Stomach (tissue), 9 donors: ENCODE results near the gene VDR. TPM values are rescaled to one million over a fixed set of nuclear protein-coding genes. Genes with fewer than 3 reads are reported as not detected.

Experiments
- DNase-seq, 2 donors: peaks; one replicate each; pipeline versions ENCODE4 v3.0.0 to v3.0.0-alpha.2; 2013 to 2019
- H3K27ac ChIP-seq, 5 donors: fragments of 200-600 bp in 4 of 5; sonication (generic) in 4 of 5; one replicate each; pipeline ENCODE4 v1.5.1; 2013 to 2019; ENCODE audit warnings: mild to moderate bottlenecking in 1 of 5, moderate library complexity in 1 of 5
- H3K27me3 ChIP-seq, 3 donors: fragments of 200-600 bp; sonication (generic); one replicate each; pipeline ENCODE4 v1.5.1; 2017 to 2019; ENCODE audit warnings: mixed run types in 1 of 3
- H3K36me3 ChIP-seq, 4 donors: fragments of 200-600 bp; sonication (generic); 1 replicate in 3 of 4; 2 replicates in 1 of 4; pipeline ENCODE4 v1.5.1; 2016 to 2019
- H3K4me1 ChIP-seq, 4 donors: fragments of 200-600 bp; sonication (generic); one replicate each; pipeline ENCODE4 v1.5.1; 2016 to 2019
- H3K4me3 ChIP-seq, 4 donors: fragments of 200-600 bp; sonication (generic) in 3 of 4; one replicate each; pipeline ENCODE4 v1.5.1; 2016 to 2019; ENCODE audit warnings: mild to moderate bottlenecking in 1 of 4
- H3K9me3 ChIP-seq, 4 donors: fragments of 200-600 bp; sonication (generic); one replicate each; pipeline ENCODE4 v1.5.1; 2016 to 2019
- EP300 ChIP-seq: sonication (generic); formaldehyde crosslinking; IDR thresholded peaks from one replicate; pipeline ENCODE4 v1.6.1; 2017; ENCODE audit warnings: antibody characterized with exemption
- POLR2A ChIP-seq, 4 donors: fragments of 450-650 bp; IDR thresholded peaks; one replicate each; pipeline ENCODE4 v1.6.1; 2016; ENCODE audit warnings: antibody characterized with exemption in 4 of 4, control low read depth in 2 of 4, mild to moderate bottlenecking in 1 of 4, moderate library complexity in 1 of 4
- POLR2AphosphoS5 ChIP-seq, 3 donors: sonication (generic); formaldehyde crosslinking; IDR thresholded peaks; one replicate each; pipeline ENCODE4 v1.6.1; 2016; ENCODE audit warnings: antibody characterized with exemption in 3 of 3
- WGBS, 5 donors: extraction: QIAGEN DNeasy Blood & Tissue Kit in 3 of 5; methylation state at CpG; one replicate each; pipeline versions ENCODE4 v1.1.5 to v1.1.7; 2013 to 2018; 5-methylcytosine and 5-hydroxymethylcytosine counted together
- intact Hi-C: fragments of 100-400 bp; cut with DNase I; formaldehyde crosslinking; loops from one replicate; pipeline ENCODE4 v1.15.1; 2023; ENCODE audit warnings: low total_unique reads
- polyA plus RNA-seq, 3 donors: library from polyadenylated mRNA; stranded (reverse); fragments of 200-250 nt; gene quantifications; one replicate each; pipeline ENCODE4 v1.2.3, GENCODE V29; 2013
- total RNA-seq, 5 donors: library from RNA; depleted of rRNA; stranded (reverse); fragments of >200 nt; gene quantifications; one replicate each; pipeline versions ENCODE4 v1.1.0 to v1.2.3, GENCODE V29; 2014 to 2016
- TF ChIP-seq, protein P1 (sequence below), 7 experiments: fragments of 450-650 bp in 4 of 7; fragments of 200-600 bp in 3 of 7; sonication (generic) in 3 of 7; IDR thresholded peaks; one replicate each; pipeline ENCODE4 v1.5.1; 2016 to 2019; ENCODE audit warnings: antibody characterized with exemption in 7 of 7, control low read depth in 2 of 7, mild to moderate bottlenecking in 1 of 7
- donor health status: healthy with polysubstance abuse.
- donor health status: Bipolar disorder and iron deficiency.
- donor health status: healthy.

Gene VDR
- total and polyA plus RNA-seq, 8 donors = 2.8 to 22.3 (median 4.7) TPM

DNA sequence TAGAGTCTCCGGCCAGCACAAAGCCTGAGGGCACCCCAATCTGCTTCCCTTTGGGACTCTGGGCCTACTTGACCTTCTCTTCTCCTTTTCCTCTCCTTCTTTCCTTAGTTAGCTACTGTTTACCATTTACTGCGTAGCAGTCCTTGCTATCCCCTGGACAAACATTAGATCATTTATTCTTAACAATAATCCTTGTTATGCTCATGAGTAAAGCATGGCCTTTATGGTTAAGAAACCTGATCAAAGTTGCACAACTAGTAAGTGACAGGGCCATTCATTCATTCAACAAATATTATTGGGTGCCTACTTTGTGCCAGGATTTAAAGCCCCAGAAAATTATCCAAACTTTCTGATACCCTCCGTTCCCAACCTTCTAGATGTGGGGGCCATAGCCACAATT, 81.9 kb downstream of the VDR start:
- 66 to 82% (median 73%) methylated on average over 3 of the region's 3 CpGs for WGBS, 5 donors
- TF ChIP-seq EP300 (no peak), POLR2AphosphoS5 (IDR thresholded peaks at IDR 0.05) (no peak), POLR2A (IDR thresholded peaks at IDR 0.05) (no peak)
- TF ChIP-seq, protein P1, sequence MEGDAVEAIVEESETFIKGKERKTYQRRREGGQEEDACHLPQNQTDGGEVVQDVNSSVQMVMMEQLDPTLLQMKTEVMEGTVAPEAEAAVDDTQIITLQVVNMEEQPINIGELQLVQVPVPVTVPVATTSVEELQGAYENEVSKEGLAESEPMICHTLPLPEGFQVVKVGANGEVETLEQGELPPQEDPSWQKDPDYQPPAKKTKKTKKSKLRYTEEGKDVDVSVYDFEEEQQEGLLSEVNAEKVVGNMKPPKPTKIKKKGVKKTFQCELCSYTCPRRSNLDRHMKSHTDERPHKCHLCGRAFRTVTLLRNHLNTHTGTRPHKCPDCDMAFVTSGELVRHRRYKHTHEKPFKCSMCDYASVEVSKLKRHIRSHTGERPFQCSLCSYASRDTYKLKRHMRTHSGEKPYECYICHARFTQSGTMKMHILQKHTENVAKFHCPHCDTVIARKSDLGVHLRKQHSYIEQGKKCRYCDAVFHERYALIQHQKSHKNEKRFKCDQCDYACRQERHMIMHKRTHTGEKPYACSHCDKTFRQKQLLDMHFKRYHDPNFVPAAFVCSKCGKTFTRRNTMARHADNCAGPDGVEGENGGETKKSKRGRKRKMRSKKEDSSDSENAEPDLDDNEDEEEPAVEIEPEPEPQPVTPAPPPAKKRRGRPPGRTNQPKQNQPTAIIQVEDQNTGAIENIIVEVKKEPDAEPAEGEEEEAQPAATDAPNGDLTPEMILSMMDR (IDR thresholded peaks at IDR 0.05) = no peak
- intact Hi-C loops = no loop called here
- Histone ChIP-seq H3K36me3 (no peaks in the 10 kb centered on the region), H3K27ac (peak overlapping the region; percentile 49 to 99 (median 98)), H3K4me1 (peaks cover 72 to 90% (median 82%) of the 10 kb centered on the region in 4 donors), H3K4me3 (no peak overlapping the region), H3K27me3 (no peaks in the 10 kb centered on the region), H3K9me3 (no peaks in the 10 kb centered on the region)
- DNase-seq = no peak

DNA sequence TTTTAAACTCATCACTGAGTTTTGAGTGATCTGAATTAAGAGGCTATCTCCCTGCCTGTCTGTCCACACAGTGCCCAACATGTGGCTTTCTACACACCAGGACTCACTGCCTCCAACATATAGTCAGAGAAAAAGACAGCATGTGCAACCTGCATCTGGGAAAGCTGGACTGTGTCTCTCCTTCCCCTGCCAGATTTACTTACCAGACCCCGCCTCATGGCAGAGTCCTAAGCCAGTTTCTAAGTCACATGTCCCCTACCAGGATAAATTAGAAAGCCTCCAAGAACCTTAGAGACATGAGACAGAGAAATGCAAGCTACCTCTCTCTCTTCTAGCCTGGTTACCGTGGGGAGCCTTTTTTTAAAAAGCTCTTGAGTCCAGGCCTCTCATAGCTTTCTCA, 82.4 kb downstream of the VDR start:
- DNase-seq = no peak
- H3K9me3 ChIP-seq = no peaks in the 10 kb centered on the region
- H3K4me1 ChIP-seq = peaks cover 73 to 90% (median 83%) of the 10 kb centered on the region in 4 donors
- no peak for TF ChIP-seq EP300
- TF ChIP-seq, protein P1 (IDR thresholded peaks at IDR 0.05) = no peak
- TF ChIP-seq POLR2A (IDR thresholded peaks at IDR 0.05) = no peak
- TF ChIP-seq POLR2AphosphoS5 (IDR thresholded peaks at IDR 0.05) = no peak
- intact Hi-C loops = no loop called here
- no peak overlapping the region for H3K4me3 ChIP-seq
- H3K27me3 ChIP-seq = no peaks in the 10 kb centered on the region
- peak overlapping the region; percentile 49 to 99 (median 98) for H3K27ac ChIP-seq
- no peaks in the 10 kb centered on the region for H3K36me3 ChIP-seq
- WGBS, 5 donors = 38 to 68% (median 41%) methylated on average over 2 of the region's 2 CpGs

DNA sequence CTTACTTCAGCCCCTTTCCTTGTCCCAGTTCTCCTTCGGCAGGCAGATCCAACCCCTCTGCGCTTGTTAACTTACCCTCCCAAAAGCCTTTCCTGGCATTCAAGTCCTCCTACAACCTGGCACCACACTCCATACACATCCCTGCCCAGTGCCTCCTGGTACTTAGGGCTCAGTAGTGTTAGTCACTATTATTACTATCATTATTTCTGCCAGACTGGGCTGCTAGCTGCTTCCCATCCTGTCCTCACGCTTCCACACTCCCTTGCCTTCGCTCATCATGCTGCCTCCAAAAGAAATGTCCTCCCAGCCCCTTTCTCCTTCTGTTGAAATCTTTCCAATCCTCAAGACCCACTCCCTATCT, 83.5 kb downstream of the VDR start:
- Histone ChIP-seq H3K4me1 (peaks cover 80 to 90% (median 87%) of the 10 kb centered on the region in 4 donors), H3K36me3 (no peaks in the 10 kb centered on the region), H3K9me3 (no peaks in the 10 kb centered on the region), H3K4me3 (no peak overlapping the region), H3K27ac (peak overlapping the region; percentile 64 to 99 (median 98)), H3K27me3 (no peaks in the 10 kb centered on the region)
- no peak for DNase-seq
- no peak for TF ChIP-seq EP300
- TF ChIP-seq POLR2AphosphoS5 (IDR thresholded peaks at IDR 0.05) = no peak
- no peak for TF ChIP-seq POLR2A (IDR thresholded peaks at IDR 0.05)
- TF ChIP-seq, protein P1 (IDR thresholded peaks at IDR 0.05) = no peak
- 82 to 91% (median 88%) methylated on average over 4 of the region's 4 CpGs for WGBS, 5 donors
- intact Hi-C loops = no loop called here

DNA sequence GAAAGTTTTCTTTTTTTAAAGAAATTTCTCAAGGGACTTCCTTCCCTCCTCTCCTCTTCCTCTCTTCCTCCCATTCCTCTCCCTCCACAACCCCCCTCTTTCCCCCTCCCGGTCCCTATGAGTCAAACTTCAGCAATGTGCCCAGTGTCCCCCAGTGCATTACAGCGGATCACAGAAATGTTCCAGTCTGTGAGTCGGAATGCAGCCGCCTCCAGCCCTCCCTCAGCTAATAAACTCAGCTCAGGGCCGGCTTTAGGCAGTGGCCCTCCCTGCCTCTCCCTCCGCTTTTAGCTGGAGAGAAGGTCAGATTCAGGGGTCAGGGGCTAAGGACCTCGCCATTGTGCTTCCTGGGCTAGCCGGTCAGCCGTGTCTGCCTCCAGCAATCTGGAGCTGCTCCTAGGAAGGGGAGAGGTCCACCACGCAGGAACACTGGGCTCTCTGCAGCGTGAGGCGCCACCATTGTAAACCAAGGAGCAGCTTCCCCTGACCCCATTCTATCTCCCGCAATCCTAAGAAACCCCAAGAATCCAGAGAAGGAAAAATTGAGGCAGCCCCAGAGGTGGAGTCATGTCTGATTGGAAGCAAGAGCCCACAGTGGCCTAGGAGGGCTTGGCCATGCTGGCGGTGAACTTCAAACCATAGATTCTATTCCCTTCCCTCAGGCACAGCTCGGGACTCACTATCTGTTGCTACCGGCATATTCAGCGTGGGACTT, 84.0 kb downstream of the VDR start:
- Histone ChIP-seq H3K27me3 (no peaks in the 10 kb centered on the region), H3K4me3 (peak overlapping the region; percentile 58 to 84 (median 68)), H3K9me3 (no peaks in the 10 kb centered on the region), H3K27ac (peak overlapping the region; percentile 95 to 99 (median 98)), H3K4me1 (peaks cover 80 to 90% (median 87%) of the 10 kb centered on the region in 4 donors), H3K36me3 (no peaks in the 10 kb centered on the region)
- whole genome bisulfite sequencing, 5 donors = 23 to 35% (median 33%) methylated on average over 16 to 17 of the region's 17 CpGs
- peak; percentile 72 to 95 for DNase-seq
- intact Hi-C loops = no loop called here
- TF ChIP-seq, protein P1 (IDR thresholded peaks at IDR 0.05) = no peak
- TF ChIP-seq POLR2AphosphoS5 (IDR thresholded peaks at IDR 0.05) (peak; percentile 65 to 84 (median 82)), EP300 (no peak), POLR2A (IDR thresholded peaks at IDR 0.05) (no peak)
